HG02852 (cell line): ENCODE measurements around the gene FBXO39.
"Not testable (repeated sequence)": the region's sequence is repeated elsewhere in the genome, so short reads cannot be mapped to it uniquely, and the experiment has no call there.

Source experiments
- ATAC-seq: cut with Tn5 transposase; IDR thresholded peaks from one replicate; pipeline ENCODE4 v1.9.1; 2021; ENCODE audit warnings: mild to moderate bottlenecking, moderate library complexity; ENCODE audit not compliant: unreplicated experiment

FBXO39 gene

DNA sequence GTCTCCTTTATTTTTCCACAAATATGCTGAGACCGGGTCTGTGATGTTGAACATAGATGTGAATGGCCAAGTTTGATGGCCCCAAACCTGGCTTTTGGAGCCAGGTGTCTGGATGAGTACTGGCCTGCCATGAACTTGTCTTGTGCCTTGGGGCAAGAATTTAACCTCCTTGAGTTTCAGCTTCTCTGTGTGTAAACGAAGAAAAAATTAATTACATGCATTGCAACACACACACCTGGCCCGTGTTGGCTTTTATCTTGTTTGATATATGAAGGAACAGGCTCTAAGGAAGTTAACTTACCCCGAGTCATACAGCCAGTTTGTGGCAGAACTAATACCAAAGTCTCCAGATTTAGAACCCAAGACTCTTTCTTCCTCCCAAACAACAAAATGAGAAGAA, 13.1 kb downstream of the FBXO39 start:
- ATAC-seq, result no peak

DNA sequence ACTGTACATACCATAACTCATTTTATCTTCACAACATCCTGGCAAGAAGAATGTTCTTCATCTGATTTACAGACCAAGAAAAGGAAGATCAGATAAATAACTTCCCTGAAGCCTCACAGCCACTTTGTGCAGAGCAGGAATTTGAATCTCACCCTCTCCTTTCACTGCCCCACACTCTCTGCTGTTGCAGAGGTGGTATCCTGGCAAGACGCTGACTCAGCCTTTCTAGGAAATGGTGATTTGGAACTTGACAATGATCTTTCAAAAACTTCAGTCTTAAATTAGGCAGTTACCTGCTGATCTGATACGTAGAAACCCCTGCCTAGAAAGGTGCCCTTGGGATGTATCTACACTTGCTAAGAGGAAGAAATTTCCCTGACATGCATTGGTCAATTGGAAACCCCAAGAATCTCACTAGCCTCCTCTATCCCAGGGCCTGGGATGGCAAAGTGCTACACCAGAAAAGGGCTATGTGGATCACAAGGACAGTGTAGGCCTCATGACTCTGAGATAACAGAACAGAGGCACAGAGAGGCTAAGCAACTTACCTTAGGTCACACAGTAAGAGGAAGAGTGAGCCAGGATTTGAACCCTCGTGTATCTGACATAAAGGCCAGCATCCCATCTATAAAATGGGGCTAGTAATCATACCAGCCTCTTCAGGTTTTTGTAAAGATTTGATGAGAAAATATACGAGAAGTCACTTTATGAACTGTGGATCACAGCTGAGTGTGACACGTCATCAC, 17.9 kb downstream of the FBXO39 start:
- no peak for ATAC-seq

DNA sequence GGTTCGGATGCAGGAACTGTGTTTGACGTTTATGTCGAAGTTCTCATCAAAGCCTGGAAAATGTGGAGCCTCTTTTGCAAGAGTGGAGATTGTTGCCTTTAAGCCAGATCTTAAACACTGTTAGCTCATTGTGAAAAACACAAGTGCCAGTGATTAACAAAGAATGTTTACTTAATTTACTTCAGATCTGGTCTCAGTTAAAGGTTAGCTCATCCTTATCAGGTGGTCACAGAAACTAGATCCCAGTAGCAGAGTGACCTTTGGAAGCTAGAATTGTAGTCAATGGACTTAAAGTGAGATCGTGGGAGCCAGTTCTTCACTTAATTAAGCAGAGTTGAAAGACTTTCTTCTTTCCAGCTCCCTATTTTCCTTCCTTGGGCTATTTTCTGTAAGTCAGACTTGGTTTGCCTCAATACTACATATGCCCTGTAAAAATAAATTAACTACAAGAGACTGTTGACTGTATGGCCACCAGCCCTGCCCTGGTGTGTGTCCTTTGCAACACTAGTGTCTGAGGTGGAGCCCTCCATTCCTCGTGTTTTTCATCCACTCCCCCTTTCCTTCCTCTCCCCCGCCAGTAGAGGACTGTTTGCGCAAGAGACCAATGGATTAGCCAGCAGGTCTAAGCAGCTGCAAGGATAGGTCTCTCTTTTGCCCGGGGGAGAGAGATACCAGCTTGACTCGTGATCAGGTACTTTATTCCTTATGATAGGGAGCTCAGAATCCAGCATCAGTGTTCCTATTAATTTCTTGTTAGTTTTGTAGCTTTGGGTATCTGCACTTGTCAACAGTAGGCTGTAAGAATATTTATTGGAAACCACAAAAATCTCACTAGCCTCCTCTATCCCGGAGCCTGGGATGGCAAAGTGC, 20.2 kb downstream of the FBXO39 start:
- ATAC-seq, result no peak

DNA sequence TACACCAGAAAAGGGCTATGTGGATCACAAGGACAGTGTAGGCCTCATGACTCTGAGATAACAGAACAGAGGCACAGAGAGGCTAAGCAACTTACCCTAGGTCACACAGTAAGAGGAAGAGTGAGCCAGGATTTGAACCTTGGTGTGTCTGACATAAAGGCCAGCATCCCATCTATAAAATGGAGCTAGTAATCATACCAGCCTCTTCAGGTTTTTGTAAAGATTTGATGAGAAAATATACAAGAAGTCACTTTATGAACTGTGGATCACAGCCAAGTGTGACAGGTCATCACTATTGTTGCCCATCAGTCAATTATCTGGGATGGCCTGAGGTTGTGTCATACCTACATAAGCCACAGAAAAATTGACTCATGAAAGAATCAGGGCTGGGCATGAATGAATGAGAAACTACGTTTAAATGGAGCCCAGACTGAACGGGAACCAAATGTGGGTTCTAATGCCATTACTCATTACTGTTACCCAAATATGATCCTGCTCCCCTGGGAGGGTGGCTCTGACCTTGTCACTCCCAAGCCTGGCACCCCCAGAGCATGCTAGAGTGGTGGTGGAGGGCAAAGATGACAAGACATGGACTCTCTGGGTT, 21.0 kb downstream of the FBXO39 start:
- ATAC-seq, result no peak

DNA sequence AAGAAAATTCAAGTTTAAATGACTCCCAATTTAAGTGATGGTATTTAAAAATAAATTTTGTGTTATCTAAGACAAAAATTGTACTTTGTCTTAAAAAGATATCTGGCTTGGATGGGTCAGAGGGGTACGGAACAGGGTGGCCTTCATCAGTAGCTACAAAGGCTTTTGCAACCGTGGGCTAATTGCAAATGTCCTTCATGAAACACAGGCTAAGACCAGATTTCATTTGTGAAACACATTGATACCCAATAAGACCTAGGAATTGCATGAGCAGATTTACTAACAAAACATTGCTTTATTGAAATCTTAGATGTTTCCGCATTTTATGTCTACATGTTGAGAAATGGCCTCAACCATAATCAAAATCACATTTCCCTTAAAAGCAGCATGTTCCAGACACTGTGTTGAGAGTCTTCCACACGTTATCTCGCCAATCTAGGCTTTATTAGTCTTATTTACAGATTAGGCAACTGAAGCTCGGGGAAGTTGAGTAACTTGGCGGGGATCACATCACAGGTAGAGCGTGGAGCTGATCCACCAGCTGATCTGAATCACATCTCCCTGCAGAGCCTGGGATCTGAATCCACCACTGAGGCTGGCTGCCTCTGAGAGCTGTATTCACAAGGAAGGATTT, 21.8 kb downstream of the FBXO39 start:
- no peak for ATAC-seq

DNA sequence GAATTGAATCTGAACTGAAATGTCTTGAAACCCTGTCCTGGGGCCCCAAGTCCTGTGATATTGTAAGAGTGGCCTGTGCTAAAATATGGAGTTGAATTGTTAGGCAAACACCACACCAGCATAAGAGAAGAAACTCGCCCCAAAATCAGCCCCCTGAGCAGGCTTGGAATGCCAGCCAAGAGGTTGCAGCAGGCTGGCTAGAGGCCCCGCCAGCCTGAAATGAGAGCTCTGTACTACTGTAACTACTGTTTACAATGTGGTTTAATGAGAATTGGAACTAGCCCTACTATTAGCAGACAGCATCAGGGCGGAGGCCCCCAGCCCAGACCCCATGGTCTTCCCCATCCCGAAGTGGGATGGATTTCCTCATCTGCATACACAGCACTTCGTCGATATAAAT, 23.7 kb downstream of the FBXO39 start:
- no peak for ATAC-seq

DNA sequence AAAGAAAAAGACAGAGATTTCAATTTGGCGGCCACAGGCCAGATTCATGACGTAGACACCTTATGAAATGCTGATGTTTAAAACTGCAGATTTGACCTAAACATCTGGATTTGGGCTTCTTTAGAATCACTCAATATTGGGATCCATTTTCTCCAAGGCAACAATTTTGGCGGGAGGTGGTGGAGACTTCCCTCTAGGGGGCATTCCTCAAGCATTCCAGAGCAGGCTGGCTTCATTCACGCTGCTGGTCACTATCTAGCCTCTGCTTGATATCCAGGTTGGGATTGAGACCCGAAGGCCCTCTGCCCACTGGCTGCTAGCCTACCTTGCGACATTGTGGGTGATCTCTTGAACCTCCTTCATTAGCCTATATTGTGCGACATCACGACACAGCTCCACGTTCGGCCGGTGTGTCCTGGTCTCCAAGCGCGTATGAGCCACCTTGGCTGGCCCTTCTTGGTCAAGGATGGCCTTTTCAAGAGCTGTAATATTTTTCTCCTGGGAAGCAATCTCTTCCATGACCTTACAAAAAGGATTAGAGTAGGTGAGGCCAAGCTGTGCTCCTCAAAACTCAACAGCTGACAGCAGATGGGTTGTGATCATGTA, 24.5 kb downstream of the FBXO39 start:
- no peak for ATAC-seq

DNA sequence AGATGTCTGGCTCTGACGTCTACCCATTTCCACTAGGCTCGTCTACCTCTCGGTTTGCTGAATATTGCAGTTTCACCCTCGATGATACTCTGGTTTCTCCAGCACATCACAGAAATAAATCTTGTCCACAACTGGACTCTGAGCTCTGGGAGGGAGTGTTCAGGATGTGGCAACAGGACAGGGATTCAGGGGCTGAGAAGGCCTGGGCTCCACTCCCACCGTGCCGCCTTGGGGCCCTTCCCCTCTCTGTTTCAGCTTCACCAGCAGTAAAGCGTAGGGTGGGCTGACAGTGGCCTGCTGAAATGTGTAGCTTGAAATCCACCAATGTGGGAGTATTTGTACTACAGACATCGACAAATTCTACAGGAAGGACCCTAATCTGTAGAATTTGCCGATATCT, 35.5 kb downstream of the FBXO39 start:
- ATAC-seq, result no peak

DNA sequence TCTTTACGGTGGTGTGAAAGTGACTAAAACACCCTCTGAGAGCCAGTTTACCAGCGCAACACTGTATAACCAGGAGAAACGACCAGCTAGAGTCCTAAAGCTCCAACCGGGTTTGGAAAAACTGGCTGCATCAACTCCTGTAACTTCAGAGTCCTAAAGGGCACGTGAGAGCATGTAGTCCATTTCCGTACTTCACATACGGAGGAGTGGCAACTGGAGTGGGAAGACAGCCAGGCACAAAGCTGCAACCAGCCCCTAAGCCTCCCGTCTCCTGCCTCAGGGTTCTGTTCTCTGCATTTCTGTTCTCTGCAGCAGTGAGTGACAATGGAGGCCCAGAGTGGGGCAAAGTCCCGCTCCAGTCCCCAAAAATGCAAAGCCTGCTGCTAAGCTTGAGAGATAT, 36.3 kb downstream of the FBXO39 start:
- no peak for ATAC-seq

DNA sequence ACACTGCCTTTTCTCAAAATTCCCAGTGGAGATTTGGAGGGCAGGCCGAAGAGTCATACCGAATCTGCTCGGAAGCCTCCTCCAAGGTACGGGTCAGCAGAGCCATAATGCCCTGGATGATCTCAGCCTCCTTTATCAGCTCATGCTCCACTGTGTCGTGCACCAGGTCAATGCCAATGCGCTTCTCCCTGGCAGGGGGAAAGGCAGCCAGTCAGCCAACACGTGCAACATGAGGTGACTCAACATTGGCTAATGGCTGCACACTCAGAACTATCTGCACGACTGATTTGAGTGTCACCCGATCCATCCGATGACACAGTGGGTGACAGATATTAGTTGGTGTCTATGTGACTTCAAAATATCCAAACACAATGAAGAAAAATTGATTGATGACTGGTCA, 39.8 kb downstream of the FBXO39 start:
- no peak for ATAC-seq

DNA sequence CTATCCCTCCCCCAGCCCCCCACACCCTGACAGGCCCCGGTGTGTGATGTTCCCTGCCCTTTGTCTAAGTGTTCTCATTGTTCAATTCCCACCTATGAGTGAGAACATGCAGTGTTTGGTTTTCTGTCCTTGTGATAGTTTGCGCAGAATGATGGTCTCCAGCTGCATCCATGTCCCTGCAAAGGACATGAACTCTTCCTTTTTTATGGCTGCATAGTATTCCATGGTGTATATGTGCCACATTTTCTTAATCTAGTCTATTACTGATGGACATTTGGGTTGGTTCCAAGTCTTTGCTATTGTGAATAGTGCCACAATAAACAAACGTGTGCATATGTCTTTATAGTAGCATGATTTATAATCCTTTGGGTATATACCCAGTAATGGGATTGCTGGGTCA, 40.4 kb downstream of the FBXO39 start:
- ATAC-seq, result not testable (repeated sequence)

DNA sequence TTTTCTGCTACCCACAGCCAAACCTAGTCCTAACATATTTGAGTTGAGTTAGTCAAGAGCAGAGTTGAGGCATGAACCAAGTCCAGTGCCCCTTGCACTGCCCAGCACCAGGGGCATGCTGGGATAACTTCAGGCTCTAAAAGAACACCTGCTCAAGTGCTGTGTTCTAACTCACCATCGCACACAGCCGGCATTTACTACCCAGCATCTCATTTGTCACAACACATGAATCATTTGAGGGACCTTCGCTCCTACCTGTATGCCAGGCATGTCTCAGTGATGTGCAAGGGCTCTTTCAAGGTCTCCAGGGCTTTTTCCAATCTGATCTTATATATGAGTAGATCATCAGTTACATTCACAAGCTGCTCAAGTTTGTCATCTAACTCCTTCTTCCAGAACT, 42.9 kb downstream of the FBXO39 start:
- ATAC-seq, result no peak

DNA sequence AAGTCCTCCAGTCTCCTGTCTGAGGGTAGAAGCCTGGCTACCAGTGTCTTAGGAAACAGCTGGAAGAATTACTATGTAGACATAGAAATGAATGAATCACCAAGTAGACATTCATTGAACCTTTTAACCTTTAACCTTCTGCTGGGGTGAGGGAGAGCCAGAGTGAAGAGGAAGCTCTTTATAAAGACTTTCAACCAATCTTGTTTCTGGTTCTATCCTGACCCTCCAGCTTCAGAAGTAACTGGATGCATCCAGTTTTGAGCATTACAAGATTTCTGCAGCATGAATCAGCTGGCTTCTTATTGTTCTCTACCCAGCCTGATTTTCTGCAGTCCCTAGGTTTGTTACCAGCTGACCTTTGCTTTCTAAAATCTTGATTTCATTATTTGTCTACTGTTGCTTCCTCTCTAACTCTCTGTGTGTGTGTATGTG, 47.0 kb downstream of the FBXO39 start:
- no peak for ATAC-seq

DNA sequence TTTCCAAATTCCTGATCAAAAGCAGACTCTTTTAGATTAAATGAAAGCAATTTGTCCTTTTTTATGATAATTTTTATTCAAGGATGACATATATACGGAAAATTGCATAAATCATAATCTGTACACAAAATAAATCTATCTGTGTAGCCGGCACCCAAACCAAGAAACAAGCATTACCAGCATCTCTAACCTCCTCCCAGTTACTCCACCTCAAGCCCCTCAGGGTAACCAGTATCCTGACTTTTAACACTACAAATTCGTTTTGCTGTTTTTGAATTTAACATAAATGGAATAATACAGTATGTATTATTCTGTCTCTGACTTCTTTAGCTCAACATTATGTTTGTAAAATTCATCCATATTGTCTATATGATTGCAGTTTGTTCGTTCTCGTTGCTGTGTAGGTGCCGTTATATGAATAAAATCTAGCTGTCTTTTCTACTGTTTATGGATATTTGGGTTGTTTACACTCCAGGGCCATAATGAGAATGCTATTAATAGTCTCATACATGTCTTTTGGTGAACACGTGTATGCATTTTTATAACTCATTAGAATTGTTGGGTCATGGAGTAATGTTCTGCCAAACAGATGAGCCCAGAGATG, 54.5 kb downstream of the FBXO39 start:
- no peak for ATAC-seq

DNA sequence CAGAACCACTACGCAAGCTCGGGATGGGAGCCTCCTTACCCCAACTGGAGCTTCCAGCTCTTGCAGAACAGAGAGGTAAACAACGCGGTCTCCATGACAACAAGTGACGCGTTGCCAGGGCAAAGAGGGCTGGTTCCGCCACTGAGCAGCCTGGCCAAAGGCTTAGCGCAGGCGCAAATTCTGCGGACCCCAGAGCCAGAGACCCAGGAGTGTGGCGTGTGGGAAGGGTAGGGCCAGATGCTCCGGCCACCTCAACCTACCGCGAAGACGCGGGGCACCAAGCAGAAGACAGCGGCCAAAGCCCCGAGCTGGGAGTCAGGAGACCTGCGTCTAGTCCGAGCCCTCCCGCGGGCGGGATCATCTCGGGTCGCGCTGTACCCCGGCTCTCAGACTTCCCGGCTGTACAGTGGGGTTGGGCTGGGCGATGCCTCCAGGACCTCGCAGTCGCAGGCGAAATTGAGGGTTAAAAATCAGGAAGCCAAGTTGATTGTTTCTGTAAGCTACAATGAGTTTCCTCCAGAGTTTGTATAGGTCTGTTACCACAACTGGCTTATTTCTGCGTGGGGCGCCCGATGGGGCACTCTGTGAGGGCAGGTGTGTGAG, 55.7 kb downstream of the FBXO39 start, which contains the start of gene TEKT1:
Gene TEKT1 (minus strand): TSS at position 69 of the 603 bp plus-strand sequence. CDS start 1,353 bp downstream, outside the sequence.
- ATAC-seq, result no peak
